GM20431 (cell line): ENCODE results near the gene SAMD10.
"Not testable (repeated sequence)": the region's sequence is repeated elsewhere in the genome, so short reads cannot be mapped to it uniquely, and the experiment has no call there.

ENCODE experiments used
- in situ Hi-C: fragments of 300-500 bp; cut with MseI, MboI; formaldehyde crosslinking; loops from one replicate; pipeline ENCODE4 v1.15.0; 2020; ENCODE audit warnings: low sequenced_read_pairs; ENCODE audit not compliant: unreplicated experiment

Gene SAMD10

DNA sequence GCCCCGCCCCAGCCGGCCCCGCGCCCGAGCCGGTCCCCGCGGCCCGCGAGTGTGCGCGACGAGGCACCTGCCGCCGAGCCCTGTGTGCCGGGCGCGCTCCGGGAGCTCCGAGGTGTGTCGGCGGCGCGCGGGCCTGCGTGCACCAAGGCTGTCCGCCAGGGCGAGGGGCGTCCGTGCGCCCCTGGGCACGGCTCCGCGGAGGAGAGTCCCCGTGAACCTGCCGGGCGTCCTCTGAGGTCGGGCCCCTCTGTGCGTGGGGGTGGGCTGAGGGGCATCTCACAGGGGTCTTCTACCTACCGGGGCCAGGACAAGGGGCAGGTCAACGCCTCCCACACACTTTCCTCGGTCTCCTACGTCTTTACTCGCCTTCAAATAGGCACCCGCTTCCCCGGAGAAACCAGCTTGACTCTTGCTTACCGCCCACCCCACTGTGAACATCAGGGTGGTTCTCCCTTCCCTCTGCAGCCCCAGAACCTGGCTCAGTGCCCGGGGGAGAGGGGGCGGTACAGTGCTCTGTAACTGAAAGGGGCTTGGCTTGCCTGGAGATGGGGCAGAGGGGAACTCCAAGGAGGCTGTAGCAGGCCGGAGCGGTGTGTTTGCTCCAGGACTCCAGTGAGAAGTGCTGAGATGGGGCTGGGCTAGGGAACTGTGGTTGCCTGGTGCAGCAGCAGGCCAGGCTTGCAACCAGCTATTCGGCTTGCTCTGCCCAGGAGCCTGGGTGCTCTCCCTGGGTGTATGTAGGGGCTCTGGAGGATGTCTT, at the start of gene SAMD10:
Gene SAMD10 (minus strand): TSS at position 86 of the 760 bp plus-strand sequence. CDS start 175 bp downstream, outside the sequence.
- in situ Hi-C loops, result no loop called here

DNA sequence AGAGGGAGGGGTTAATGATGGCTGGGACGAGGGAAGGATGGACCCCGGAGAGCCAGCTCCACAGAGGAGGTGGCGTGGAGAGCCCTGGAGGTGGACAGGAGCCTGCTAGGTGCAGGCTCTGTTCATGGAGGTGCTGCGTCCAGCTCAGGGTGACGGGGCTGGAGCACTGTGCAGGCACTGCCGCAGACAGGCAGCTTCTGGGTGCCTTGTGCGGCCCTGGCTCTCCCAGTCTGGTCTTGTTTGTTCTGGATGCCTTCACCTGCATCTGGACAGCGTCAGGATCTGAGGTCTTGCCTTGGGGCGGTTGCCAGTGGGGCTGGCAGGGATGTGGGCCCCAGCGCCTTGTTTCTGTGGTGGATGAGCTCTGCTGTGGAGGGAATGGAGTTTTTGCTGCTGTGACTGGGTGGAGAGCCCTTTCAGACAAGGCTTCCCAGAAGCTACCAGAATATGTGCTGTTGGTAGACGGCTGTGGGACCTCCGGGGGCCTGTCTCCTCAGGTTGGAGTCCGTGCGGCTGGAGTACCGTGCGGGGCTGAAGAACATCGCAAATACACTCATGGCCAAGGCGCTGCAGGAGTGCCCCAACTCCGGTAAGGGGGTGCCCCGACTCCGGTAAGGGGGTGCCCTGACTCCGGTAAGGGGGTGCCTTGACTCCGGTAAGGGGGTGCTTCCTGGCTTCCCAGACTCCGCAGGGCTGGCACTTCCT, 48.7 kb upstream of the SAMD10 start:
- in situ Hi-C loops, result no loop called here

DNA sequence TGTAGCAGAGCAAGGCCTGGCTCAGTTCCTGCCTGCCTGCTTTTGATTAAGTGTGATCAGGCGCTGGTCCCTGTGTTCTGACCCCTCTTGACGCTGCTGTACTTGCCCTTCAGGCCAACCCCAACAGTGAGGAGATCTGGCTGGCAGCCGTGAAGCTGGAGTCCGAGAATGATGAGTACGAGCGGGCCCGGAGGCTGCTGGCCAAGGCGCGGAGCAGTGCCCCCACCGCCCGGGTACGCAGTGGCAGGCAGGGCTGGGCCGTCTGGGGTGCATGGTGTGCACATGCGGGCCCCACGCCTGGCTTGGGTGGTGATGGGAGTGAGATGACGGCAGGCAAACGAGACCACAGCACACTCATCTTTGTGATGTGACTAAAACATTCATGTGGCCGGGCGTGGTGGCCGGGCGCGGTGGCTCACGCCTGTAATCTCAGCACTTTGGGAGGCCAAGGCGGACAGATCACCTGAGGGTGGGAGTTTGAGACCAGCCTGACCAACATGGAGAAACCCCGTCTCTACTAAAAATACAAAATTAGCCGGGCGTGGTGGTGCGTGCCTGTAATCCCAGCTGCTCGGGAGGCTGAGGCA, 46.5 kb upstream of the SAMD10 start:
- in situ Hi-C loops, result no loop called here

DNA sequence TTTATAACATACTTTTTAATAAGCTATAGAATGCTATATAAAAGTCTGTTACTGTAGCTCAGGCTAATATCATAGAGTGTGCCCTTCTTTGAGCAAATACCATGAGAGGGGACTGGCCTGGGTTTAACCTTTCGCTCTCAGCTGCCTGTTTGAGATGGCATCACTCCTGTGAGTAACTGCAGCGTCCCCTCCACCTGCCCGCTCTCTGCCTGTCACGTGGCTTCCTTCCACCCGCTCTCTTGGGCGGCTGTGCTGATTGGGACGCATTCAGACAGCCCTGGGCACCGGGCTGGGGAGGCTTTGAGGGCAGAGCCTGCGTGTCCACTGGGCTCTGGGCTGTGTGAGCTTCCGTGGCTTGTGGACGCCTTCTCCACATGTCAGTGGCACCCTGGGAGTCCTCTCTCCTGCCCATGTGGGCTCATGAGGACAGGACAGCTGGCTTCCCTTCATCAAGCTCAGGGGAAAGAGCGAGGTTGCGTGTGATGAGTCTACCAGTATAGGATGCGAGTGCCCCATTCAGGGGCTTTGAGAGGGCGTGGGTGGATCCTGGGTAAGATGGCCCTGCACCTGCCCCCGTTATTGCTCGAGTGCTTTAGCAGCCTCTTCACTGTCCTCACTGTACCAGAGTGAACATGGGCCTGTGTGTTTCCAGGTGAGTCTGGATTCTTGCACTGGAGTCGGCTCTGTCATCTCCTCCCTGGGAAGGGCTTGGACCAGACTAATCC, 45.8 kb upstream of the SAMD10 start:
- in situ Hi-C loops, result no loop called here

DNA sequence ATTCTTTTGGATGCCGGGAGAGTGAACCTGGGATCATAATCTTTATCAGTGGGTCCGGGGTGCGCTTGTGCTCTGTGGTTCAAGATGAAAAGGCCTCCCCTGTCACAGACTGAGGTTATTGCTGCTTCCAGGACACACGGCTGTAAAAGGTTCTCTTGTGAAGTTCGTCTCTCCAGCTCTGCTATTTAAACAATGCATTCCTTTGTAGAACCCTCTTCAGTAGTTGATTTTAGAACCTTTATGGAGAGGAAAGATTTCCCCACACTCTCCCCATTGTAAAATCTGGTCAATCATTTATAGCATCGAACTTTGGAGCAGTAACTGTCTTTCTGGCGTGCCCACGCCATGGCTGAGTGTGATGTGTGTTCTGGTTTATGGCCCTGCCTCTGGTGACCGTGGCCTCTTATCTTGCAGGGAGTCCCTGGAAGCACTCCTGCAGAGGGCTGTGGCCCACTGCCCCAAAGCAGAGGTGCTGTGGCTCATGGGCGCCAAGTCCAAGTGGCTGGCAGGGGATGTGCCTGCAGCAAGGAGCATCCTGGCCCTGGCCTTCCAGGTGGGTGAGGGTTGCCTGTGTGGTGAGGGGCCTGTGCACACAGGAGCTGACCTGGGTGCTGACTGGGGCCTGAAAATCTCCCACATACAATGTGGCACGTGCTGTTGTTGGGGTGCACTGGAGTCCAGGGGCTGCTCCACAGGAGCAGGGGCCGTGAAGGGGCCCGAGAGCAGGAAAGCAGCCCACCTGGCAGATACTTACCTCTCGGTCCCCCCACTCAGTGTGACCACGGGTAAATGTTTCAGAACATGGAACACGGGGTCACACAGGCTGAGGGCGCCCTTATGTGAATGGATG, 44.9 kb upstream of the SAMD10 start:
- in situ Hi-C loops, result no loop called here

DNA sequence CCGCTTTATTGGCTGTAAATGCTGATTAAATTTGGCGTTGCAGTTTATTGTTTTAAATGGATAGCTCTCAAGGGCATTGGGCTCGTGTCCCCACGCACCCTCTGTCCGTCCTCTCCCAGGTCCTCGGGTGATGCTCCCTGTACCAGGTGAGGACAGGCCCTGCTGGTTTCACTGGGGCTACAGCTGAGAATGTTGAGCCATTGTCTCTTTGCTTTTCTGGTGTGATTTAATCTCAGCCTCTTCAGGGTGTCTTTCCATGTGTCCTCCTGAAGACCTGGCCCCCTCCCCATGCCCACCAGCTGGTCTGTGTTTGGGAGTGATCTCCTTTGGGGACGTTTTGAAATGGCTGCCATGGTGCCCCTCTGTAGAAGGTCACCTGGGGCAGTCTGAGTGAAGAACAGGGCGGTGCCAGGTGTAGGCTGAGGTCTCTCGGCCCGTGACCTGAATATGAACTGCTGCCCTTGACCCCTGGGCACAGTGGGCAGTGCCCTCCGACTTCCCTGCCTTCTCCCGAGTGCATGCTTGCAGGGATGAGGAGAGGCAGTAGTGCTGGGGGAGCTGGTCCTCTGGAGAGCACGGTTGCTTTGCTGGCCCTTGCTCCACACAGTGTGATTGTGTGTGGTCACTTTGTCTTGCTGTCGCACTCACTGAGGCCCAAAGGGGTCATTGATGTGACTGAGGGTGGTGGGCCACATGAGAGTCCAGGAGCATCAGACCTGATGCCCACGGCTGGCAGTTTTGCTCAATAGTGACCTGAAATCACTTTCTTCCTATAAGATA, 44.1 kb upstream of the SAMD10 start:
- in situ Hi-C loops, result no loop called here

DNA sequence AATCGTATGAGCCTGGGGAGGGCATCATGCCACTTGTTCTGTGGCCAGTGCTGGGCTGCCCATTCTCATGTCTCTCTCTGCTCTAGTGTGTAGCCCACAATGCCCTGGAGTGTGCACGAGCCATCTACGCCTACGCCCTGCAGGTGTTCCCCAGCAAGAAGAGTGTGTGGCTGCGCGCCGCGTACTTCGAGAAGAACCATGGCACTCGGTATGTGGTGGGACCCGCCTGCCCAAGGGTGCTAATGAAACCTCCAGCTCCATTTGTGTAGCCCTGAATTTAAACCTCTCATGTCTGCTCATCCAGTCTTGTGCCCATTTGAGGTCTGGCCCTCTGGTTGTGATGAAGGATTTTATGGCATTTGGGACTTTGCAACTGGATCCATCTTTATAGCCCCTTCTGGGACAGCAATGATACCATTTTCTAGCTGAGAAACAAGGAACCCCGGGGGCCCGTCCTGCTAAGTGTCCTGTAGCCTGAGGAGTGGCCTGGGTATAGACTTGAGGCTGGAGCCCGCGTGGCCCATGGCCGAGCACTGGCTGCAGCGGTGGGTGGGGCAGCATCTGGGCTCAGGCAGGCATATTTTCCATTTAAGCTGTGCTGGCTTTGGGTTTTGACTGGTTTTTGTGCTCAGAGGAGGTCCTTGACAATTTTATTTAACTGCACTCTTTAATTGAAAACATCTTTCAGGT, 43.4 kb upstream of the SAMD10 start:
- in situ Hi-C loops, result no loop called here

DNA sequence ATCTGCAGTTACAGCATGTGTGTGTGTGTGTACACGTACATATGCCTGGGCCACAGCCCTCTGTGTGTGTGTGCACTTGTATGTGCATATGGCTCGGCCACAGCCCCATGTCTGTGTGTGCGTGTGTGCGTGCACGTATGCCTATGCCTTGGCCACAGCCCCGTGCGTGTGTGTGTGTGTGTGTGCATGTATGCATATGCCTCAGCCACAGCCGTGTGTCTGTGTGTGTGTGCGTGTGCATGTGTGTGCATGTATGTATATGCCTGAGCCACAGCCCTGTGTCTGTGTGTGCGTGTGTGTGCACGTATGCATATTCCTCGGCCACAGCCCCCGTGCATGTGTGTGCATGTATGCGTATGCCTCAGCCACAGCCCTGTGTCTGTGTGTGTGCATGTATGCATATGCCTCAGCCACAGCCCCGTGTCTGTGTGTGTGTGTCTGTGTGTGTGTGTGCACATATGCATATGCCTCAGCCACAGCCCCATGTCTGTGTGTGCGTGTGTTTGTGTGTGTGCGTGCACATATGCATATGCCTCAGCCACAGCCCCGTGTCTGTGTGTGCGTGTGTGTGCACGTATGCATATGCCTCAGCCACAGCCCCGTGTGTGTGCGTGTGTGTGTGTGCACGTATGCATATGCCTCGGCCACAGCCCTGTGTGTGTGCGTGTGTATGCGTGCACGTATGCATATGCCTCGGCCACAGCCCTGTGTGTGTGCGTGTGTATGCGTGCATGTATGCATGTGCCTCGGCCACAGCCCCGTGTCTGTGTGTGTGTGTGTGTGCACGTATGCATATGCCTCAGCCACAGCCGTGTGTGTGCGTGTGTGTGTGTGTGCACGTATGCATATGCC, 41.9 kb upstream of the SAMD10 start:
- in situ Hi-C loops, result no loop called here

DNA sequence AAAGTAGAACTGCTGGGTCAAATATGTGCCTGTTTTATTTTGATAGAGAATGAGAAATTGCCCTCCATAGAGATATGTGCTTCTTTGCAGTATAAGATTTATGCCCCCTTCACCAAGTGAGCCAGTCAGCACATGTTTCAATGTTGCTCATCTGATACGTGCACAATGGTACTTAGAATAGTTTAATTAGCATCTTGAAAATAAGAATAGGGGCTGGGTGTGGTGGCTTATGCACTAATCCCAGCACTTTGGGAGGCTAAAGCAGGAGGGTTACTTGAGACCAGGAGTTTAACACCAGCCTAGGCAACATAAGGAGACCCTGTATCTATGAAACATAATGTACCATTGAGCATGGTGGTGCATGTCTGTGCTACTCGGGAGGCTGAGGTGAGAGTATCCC, 36.2 kb upstream of the SAMD10 start:
- in situ Hi-C loops, result no loop called here

DNA sequence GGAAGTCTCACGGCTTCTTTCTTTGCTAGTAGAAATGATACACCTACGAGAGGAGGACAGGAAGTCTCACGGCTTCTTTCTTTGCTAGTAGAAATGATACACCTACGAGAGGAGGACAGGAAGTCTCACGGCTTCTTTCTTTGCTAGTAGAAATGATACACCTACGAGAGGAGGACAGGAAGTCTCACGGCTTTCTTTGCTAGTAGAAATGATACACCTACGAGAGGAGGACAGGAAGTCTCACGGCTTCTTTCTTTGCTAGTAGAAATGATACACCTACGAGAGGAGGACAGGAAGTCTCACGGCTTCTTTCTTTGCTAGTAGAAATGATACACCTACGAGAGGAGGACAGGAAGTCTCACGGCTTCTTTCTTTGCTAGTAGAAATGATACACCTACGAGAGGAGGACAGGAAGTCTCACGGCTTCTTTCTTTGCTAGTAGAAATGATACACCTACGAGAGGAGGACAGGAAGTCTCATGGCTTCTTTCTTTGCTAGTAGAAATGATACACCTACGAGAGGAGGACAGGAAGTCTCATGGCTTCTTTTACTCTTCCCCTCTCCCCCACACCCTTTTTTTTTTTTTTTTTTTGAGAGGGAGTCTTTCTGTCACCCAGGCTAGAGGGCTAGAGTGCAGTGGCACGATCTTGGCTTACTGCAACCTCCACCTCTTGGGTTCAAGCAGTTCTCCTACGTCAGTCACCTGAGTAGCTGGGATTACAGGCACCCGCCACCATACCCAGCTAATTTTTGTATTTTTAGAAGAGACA, 33.1 kb upstream of the SAMD10 start:
- in situ Hi-C loops, result not testable (repeated sequence)

DNA sequence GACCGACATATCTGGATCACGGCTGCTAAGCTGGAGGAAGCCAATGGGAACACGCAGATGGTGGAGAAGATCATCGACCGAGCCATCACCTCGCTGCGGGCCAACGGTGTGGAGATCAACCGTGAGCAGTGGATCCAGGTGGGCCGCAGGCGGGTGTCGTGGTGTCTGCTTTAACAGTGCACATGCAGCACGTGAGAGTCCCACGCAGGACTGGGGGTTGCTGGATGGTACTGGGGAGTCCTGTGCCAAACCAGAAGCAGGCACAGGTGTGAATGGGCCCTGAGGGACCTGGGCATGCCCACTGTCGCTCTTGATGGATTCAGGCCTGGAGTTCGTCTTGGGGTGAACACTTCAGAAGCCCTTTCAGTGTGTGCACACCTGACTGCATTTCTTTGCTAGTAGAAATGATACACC, 31.9 kb upstream of the SAMD10 start:
- in situ Hi-C loops, result no loop called here

DNA sequence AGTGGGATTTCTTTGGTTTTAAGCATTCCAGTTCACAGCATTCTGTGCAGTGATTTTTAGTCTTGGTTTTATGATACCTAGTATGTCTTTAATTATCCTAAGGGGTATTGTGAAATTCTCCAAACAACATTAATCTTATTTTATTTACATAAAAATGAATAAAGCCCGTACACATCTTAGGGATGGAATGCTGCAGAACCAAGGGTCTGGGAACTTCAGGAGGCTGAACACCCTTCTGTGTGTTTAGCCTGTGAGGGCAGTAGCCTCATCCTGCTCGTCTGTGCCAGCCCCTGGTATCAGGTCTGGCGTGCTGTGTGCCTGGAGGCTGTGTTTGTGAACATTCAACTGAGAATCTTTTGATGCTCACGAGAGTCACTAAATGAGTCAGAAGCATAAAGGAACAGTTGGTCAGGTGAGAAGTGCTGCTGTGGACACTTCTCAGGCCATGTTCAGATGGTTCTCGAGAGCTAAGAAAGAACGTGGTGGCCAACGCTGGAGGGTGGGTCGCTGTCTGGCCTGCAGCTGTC, 31.3 kb upstream of the SAMD10 start:
- in situ Hi-C loops, result no loop called here

DNA sequence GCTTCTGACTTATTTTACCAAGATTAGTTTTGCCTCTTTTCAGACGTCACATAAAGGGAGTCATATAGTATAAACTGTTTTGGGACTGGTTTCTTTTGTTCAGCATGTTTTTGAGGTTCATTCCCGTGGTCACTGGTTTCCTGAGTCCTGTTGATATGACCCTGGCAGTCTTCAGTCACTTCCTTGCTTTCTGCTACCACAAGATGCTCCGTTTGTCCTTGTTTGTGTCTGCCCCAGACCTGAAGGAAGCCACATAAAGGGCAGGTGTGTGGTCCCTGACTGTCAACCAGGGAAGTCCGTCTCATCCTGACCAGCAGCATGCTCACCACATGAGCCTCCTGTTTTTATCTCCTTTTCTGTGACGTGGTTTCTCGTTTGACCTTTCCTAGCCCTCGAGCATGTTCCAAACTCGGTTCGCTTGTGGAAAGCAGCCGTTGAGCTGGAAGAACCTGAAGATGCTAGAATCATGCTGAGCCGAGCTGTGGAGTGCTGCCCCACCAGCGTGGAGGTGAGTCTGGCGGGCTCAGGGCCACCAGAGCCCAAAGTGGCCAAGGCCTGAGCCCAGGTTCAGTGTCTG, 30.5 kb upstream of the SAMD10 start:
- in situ Hi-C loops, result no loop called here

DNA sequence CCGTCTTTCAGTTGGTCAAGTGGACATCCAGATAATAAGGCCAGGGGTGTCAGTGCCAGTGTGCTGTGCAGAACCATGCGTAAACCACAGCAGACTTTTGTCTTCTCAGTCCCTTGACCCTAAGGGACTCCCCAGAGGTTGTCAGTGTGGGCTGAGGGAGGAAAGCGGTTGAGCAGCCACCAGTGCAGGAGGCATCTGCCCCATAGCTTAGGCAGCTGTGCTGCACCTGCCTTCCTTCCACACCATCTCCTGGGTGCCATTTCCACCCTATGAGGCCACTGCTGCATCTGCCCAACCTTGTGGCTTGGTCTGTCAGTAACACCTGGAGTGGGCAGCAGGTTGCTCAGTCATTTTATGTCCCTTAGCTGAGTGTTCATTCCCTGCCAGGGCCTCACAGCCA, 27.5 kb upstream of the SAMD10 start:
- in situ Hi-C loops, result no loop called here

DNA sequence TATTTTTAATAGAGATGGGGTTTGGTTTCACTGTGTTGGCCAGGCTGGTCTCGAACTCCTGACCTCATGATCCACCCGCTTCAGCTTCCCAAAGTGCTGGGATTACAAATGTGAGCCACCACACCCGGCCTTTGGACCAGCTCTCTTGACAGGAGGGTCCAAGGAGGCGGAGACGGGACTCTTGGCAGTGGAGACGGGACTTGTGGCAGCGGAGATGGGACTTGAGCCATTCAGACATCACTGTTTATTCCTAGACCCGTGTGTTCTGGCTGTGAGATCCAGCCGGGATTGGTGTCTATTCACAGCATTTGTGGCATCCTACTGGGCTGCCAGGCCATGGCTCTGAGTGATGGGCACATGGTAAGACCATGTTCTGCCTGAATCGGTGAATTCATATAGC, 27.0 kb upstream of the SAMD10 start:
- in situ Hi-C loops, result no loop called here

DNA sequence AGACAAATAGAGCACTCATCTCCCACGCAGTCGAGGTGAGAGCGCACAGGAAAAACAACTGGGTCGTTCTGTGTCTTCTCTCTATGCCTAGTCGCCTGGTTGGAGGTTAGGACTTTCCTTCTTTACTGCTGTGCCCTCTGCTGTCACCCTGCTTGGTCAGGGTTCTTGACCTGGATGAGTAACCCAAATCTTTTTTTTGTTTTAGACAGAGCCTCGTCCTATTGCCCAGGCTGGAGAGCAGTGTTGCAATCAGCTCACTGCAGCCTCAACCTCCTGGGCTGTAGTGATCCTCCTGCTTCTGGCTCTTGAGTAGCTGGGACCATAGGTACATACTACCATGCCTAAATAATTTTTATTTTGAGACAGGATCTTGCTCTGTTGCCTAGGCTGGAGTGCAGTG, 26.0 kb upstream of the SAMD10 start:
- in situ Hi-C loops, result no loop called here
